ENCODE results near the gene RTF1. TPM values are rescaled to one million over a fixed set of nuclear protein-coding genes. Genes with fewer than 3 reads are reported as not detected.
A peak's percentile ranks its signal among the peaks of the same experiment; 100 is the strongest.

RTF1 gene
- total RNA-seq, 1 experiment from 2014 or later = 58.4 TPM

DNA sequence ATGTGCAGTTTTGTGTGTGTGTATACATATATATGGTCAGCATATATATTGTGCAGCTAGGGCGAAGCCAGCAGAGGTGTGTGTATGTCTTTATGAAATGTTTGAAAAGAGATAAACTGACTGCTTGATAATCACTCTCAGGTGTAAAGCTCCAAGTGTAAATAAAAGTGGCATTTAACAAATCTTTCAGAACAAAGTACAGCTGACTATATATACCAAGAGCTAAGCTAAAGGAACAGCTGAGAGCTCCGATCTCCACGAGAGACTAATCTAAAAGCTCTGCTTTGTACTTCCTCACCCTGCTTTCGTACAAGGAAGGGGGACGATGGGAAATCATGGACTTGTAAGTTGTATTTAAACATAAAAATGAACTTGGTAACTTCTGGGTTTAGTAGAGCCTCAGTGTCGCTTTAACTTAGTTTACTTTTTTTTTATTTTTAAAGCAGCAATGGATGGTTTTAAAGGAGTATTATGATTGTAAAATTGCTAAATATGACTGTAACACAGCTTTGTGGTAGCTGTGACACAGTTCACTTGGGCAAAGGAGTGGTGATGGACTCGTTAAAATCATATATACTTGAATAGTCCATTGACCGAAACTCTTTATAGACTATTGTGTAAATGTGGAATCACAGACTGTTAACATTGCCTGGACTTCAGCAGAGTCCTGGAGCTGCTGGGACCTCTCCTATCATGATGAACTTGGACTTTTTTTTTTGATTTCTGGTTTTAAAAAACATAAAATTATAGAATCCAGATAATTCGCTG is 65.4 kb downstream of the RTF1 start:
- in situ Hi-C loops (cut with HindIII; ENCODE audit: low sequenced_read_pairs) = no loop called here
- DNase-seq (ENCODE audit: low spot score) = no peak

DNA sequence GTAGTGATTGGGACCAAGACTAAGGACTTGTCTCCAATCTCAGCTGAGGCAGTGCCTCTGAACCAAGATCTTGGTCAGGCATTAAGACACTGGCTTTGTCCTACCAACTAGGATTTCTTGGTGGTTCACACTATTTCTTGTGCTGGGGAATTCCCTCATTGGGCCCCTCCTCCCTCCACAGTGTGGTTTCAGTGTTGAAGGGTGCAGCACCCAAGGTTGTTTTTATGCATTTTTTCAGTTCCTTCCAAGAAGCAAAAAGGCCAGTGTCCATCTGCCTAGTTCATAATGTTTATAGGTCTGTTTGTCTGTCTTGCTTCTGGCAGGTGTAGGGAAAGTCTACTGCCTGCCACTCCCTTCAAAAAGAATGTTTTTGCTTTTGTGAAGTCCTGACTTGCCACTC is 66.2 kb downstream of the RTF1 start:
- in situ Hi-C loops (cut with HindIII; ENCODE audit: low sequenced_read_pairs) = no loop called here
- no peak for DNase-seq (ENCODE audit: low spot score)

DNA sequence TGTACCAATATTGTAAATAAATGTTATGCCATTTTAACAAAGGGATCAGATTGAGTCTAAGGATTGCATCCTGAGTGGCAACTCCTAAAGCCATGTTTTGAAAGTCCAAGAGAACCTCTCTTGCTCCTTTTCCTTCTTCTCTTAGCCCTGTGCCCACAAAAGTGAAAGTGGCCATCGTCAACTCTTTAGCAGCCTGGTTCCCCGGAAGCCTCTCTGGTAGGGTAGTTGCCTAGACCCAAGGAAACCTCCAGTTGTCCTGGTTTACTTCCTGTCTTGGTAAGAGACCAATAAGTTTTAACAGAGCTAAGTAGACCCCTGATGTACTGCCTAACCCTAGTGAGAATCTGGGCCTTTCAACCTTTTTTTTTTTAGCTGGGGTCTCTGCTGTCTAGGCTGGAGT is 66.6 kb downstream of the RTF1 start:
- in situ Hi-C loops (cut with HindIII; ENCODE audit: low sequenced_read_pairs) = no loop called here
- DNase-seq (ENCODE audit: low spot score) = no peak

DNA sequence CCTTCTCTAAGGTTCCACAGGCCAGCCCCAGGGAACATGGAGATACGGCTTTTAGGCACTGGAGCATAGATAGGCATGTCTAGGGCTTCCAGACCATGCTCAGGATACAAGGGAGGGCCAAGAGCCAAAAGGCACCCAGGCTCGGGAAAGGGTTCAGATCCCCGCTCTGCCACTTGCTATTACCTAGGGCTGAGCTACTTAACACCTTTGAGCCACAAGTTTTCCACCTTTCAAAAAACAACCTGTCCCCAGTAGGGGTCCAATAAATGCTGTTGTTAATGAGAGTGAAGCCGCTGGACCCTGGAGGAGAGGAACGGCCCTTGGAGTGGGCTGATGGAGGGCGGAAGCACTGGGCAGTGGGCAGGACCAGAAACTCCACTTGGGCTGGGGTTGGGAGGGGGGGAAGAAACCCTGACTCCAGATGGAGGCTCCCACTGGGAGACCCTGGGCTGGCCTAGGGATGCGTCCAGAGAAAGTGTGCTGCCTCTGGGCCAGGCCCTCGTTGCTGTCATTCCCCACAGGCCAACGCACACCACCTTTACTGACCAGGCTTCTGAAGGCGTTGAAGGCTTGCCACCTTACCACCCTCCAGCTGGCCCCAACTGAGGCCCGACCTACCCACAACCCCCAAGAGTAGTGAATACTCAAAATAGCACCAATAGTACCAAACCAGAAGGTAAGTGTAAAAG is 68.2 kb downstream of the RTF1 start:
- DNase-seq (ENCODE audit: low spot score) = no peak
- in situ Hi-C loops (cut with HindIII; ENCODE audit: low sequenced_read_pairs) = no loop called here

DNA sequence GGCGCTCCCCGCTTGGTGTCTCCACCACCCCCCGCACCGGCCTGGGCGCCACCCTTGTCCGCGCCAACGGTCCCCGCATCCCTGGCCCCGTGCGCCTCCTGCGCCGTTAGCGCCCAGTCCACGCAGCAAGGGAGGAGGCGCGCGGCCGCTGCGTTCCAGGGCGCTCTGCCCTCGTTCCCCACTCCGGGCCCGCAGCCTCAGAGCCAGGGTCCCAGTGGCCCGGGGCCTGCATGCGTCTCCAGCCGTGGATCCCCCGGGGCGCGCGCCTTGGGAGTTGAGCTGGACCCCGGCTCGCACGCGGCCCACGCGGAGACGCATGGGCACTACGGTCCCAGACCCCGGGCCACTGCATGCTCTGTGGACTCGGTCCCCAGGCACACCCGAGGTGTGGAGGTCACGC is 69.4 kb downstream of the RTF1 start:
- DNase-seq (ENCODE audit: low spot score) = no peak
- in situ Hi-C loops (cut with HindIII; ENCODE audit: low sequenced_read_pairs) = no loop called here

DNA sequence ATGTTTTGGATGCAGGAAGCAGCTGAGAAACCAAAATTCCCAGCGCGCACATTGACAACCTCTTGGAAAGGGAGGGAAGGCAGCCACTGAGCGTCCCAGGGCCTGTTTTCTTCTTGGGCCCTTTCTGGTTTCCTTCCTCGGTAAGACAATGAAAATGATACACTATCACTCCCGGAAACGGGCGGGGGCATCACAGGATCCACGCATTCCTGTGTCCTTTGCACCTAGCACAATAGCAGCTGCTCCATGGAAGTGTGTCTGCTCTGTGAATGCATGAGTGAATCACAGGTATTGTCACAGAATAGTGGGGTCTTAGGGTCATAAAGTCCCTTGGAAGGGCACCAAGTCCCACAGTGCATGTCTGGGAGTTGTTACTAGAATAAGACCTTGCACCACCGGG is 70.5 kb downstream of the RTF1 start:
- no peak for DNase-seq (ENCODE audit: low spot score)
- in situ Hi-C loops (cut with HindIII; ENCODE audit: low sequenced_read_pairs) = no loop called here

DNA sequence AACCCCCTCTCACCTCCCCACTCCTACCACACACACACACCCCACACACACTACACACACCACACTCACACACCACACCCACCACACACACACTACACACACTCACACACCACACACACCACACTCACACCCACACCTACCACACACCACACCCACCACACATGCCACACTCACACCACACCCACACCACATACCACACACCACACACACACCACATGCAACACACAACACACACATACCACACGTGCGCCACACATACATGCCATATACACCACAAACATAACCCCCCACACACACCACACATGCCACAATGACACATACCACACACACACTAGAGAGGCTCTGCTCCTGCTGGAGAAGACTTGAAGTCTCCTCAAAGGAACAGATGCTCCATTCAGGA is 70.9 kb downstream of the RTF1 start:
- in situ Hi-C loops (cut with HindIII; ENCODE audit: low sequenced_read_pairs) = no loop called here
- no peak for DNase-seq (ENCODE audit: low spot score)

DNA sequence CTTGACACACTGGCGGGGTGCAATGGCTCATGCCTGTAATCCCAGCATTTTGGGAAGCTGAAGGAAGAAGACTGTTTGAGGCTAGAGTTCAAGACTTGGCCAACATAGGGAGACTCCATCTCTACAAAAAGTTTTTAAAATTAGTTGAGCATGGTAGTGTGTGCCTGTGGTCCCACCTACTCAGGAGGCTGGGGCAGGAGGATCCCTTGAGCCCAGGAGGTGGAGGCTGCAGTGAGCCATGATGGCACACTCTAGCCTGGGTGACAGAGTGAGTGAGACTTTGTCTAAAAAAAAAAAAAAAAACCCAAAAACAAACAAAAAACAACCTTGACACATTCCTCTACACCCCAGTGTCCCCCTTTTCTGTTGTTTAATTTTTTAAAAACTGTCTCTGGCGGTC is 72.7 kb downstream of the RTF1 start:
- DNase-seq (ENCODE audit: low spot score) = no peak
- in situ Hi-C loops (cut with HindIII; ENCODE audit: low sequenced_read_pairs) = no loop called here

DNA sequence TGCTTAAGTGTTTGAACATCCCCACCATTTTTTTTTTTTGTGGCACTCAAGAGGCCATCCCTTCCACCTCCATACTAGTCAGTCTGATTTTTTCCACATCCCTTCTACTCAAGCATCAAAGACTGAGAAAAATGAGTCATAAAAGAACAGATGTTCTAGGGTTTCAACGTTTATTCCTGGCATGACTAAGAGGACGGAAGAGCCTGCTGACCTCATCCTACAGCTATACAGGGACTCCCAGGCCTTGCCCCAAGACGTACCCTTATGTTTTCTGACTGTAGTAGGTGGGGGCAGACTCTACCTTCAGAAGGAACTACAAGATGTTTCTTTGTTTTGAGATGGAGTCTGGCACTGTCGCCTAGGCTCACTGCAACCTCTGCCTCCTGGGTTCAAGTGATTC is 73.5 kb downstream of the RTF1 start:
- in situ Hi-C loops (cut with HindIII; ENCODE audit: low sequenced_read_pairs) = no loop called here
- no peak for DNase-seq (ENCODE audit: low spot score)

DNA sequence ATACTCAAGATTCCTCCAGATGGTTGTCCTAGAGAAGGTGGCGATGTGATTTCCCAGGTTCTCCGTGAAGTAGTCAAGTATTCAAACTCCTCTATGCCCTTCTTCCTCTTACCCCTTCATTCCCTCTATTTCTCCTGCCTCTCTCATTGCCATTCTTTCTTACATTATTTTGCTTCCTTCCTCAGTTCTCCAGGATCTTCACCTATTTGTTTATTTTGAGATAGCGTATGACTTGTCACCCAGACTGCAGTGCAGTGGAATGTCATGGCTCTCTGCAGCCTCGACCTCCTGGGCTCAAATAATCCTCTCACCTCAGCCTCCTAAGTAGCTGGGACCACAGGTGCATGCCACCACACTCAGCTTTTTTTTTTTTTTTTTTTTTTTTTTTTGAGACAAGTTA is 75.0 kb downstream of the RTF1 start:
- DNase-seq (ENCODE audit: low spot score) = no peak
- in situ Hi-C loops (cut with HindIII; ENCODE audit: low sequenced_read_pairs) = no loop called here

DNA sequence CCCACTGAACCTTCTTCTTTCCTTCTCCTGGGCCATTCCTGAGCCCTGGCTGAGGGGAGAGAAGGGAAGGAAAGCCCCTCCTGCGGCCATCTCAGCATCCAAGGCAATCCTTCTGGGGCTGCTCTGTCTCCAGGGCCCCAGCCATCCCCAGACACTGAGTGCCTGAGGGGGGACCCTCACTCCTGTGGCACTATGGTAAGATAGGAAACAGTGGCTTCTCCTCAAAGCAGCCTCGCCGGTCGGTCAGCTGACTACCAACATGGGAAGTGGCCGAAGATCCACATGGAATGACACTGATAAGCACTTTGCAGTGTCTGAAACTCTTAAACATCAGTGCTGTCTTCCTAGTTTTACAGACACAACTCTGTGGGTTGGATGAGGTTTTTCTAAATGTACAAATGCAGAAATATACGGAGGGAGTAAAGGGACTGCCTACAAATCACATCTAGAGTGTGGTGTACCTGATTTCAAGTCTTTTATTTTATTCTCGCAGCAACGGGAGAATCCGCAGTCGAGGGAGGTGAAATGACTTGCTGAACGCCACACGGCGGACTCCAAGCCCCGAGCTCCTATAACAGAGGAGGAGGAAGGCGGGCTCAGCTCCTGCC is 75.8 kb downstream of the RTF1 start:
- in situ Hi-C loops (cut with HindIII; ENCODE audit: low sequenced_read_pairs) = no loop called here
- no peak for DNase-seq (ENCODE audit: low spot score)

DNA sequence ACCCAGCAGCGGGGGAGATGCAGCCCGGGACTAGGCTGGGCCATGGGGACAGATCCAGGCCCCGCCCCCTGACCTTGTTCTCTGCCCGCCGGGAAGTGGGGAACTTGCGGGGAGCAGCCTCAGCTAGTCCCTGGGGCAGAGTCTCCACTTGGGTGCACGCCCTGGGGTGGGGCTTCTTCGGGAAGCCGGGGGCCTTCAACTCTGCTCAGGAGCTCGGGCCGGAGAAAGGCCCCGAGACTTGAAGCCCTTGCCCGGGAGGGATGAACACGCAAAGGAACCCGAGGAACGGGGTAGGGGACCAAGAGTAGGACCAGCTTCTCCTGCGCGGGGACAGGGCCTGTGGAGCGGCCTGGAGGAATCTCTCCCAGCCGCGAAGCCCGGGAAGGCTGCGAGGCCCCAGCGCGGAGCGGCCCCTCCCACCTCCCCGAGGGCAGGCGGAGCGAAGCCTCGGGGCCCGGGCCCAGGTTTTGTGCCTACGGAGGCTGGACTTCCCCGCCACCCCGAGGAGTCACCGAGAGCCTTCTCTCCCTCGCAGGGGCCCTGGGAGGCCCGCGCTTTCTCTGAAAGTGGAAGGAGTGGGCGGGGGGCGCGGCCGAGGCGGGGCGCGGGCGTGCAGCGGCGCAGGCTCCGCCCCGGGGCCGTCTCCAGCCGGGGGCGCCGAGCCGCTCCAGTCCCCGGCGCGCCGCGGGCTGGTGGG is 76.5 kb downstream of the RTF1 start, which contains the start of gene ITPKA:
TSS of gene ITPKA (plus strand) at position 670 of the 697 bp plus-strand sequence. CDS start 54 bp downstream, outside the sequence.
- in situ Hi-C loops (cut with HindIII; ENCODE audit: low sequenced_read_pairs) = no loop called here
- DNase-seq (ENCODE audit: low spot score) = peak; percentile 50

DNA sequence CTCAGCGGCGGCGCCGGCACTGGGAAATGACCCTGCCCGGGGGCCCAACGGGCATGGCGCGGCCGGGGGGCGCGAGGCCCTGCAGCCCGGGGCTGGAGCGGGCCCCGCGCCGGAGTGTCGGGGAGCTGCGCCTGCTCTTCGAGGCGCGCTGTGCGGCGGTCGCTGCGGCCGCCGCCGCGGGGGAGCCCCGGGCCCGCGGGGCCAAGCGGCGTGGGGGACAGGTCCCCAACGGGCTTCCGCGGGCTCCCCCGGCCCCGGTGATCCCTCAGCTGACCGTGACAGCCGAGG is 77.0 kb downstream of the RTF1 start:
- DNase-seq (ENCODE audit: low spot score) = no peak
- in situ Hi-C loops (cut with HindIII; ENCODE audit: low sequenced_read_pairs) = no loop called here

DNA sequence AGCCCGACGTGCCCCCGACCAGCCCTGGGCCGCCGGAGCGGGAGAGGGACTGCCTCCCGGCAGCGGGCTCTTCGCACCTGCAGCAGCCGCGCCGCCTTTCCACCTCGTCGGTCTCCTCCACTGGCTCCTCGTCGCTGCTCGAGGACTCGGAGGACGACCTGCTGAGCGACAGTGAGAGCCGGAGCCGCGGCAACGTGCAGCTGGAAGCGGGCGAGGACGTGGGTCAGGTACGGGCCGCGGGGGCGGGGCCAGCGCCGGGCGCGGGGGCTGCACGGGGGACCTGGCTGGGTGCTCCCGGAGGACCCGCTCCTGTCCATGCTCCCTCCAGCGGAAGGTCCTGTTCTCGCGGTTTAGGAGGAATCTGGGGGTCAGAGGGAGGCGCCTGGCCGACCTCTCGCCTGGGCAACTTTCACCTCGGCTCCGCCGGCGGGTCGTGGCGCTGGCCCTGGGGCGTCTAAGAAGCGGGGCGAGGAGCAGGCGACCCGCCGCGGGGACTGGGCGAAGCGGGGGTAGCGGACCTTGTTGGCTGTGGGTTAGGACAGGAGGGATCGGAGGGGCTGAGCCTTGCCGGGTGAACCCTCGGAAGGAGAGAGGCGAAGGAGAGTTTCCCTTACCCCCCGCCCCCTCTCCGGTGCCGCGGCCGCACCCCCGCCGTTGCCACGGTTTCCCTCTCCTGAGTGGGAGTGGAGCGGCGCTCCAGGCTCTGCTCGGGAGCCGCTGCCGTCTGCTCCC is 77.5 kb downstream of the RTF1 start:
- in situ Hi-C loops (cut with HindIII; ENCODE audit: low sequenced_read_pairs) = no loop called here
- DNase-seq (ENCODE audit: low spot score) = no peak

DNA sequence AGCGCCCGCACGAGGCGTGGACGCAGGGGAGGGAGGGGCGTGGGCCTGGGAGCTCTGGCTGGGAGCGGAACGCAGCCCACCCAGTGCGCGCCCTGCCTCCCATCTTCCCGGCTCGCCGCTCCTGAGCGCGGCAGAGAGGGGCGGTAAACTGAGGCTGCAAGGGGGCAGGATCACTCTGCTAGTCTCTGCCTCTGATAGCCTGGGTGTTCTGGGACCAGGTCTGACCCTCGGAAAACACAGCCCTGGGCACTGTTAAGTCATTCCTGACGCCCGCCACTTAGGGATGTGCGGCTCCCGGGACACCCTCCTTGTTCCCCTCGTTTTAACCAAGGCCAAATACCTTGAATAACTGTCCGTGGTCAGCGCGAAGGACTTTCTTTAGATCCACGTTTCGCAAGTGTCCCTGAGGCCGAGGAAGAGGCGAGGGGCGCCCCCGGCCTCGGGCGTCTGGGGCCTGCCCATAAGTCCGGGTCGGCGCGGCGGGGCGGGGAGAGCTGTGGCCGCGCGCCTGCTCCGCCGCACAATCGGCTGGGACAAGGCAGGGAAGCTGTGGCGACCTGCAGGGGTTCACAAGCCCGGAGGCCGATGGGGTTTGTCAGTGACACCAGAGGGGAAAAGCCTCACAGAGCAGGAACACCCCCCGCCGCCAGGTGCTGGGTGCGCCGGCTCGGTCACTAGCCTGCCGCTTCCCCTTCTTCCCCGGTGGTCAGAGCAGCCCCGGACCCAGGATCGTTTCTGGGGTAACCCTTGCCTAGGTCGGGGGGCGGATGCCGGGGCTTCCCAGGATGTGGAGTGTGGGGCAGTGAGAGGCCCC is 78.2 kb downstream of the RTF1 start:
- in situ Hi-C loops (cut with HindIII; ENCODE audit: low sequenced_read_pairs) = no loop called here
- no peak for DNase-seq (ENCODE audit: low spot score)

DNA sequence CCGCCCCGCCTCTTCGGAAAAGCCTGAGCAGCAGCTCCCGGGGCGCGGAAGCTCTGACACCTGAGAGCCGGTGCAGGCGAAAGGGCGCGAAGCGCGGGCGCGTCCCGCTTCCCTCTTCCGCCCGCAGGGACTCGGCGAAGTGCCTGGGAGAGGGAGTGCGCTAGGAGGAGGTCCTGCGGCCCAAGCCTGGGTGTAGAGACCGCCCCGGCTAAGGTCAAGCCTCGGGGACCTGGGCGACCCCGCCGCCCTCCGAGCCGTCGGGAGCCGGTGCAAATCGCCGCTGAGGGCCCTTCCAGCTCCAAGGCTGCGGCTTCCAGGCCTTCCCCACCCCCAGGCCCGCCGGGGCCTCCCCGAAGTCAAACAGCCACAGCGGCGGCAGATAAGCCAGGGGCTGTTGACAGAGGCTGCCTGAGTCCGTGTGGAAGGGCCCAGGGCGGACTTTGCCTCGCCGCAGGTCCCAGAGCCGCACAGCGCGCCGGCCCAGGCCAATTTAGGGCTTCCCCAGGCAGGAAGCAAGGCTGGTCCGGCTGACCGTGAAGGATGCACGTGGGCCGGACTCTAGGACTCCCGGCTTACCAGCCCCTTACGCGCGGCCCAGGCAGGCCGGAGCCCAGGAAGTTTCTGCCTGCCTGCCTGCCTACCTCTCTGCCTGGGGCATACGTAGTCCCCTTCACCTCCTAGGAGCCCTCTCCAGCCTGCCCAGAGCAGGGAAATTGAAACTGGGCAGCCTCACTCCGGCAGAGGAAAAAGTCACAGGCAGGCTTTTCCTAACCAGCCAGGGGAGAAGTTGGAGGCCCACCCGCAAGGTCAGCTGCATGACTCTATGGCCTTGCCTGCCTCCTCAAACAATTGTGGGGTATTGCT is 79.1 kb downstream of the RTF1 start:
- in situ Hi-C loops (cut with HindIII; ENCODE audit: low sequenced_read_pairs) = no loop called here
- DNase-seq (ENCODE audit: low spot score) = no peak

DNA sequence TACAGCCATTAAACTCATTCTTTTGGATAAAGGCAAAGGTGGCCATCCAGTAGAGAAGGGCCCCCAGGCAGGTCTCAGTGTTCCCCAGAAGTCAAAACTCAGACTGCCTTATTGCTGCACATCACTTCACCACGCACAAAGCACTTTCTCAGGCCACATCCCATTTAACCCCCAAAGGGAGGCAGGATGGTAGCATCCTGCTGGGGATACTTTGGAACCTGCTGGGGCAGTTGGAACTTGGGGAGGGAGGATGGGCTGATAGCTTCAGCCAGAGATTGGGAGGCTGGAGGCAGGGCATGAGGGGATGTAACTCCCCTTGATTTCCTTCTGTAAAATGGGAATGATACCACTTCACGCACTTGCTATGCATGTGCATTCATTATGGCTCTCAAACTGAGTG is 81.8 kb downstream of the RTF1 start:
- in situ Hi-C loops (cut with HindIII; ENCODE audit: low sequenced_read_pairs) = no loop called here

More for the DNA sequence above, 81.8 kb downstream of the RTF1 start:
- DNase-seq (ENCODE audit: low spot score) = no peak
